Measurements from ENCODE around the gene WSCD2.

WSCD2 gene

DNA sequence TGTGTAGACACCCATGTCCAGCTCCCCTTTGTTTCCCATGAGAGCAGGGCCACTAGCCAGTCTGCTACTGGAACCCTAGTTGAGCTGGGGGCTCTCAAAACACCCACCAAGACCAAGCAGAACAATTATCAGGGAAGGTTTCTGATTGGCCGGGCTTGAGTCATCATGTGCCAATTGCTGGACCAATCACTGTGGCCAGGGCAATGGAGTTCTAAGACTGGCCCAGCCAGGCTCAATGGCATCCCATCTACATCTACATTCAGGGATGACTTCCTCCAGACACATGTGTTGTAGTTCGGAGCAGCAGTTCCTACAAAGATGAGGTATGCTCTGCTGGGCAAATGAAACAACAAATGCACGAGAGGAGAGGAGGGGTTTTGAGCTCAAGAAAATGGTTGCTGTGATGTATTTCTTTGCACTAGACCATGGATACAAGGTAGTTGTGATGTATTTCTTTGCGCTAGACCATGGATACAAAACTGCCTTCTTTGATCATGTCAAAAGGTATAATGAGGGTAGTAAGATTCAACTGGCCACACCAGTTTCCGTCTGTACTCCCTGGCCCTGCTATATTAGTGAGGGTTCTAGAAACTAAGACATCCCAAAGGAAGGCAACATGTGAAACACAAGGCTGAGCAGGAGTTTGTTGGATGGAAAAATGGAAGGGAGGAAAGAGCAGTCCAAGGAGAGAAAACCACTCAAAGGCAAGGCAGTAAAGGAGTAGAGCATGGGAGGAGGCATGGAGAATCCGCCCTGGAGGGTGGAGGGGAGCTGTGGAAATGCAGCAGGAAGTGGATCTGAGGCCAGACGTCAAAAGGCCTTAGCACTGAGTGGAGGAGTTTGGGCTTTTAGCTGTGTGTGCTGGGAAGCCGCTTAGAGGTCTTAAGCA lies 8.9 kb upstream of the WSCD2 start:
- TF ChIP-seq, protein P1, sequence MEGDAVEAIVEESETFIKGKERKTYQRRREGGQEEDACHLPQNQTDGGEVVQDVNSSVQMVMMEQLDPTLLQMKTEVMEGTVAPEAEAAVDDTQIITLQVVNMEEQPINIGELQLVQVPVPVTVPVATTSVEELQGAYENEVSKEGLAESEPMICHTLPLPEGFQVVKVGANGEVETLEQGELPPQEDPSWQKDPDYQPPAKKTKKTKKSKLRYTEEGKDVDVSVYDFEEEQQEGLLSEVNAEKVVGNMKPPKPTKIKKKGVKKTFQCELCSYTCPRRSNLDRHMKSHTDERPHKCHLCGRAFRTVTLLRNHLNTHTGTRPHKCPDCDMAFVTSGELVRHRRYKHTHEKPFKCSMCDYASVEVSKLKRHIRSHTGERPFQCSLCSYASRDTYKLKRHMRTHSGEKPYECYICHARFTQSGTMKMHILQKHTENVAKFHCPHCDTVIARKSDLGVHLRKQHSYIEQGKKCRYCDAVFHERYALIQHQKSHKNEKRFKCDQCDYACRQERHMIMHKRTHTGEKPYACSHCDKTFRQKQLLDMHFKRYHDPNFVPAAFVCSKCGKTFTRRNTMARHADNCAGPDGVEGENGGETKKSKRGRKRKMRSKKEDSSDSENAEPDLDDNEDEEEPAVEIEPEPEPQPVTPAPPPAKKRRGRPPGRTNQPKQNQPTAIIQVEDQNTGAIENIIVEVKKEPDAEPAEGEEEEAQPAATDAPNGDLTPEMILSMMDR (conservative IDR thresholded peaks at IDR 0.05; ENCODE audit: low read depth, low read length) = no peak
- no peak for DNase-seq (ENCODE audit: low read depth)

DNA sequence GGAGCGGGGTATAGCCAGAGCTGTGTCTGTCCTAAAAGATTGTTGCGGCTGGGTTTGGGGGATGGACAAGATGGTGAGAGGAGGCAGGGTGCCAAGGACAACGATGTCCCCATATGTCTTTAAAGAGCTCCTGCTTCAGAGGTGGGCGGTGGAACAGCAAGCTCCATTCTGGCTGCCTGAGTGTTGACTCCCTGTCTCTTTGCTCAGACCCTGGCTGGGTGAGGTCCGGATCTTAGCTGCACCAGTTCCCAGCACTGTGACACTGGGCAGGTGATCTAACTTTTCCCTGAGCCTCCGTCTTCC lies 8.3 kb upstream of the WSCD2 start:
- no peak overlapping the region for H3K4me3 ChIP-seq (ENCODE audit: low read depth, low read length)
- TF ChIP-seq, protein P1 (conservative IDR thresholded peaks at IDR 0.05; ENCODE audit: low read depth, low read length) = no peak
- DNase-seq (ENCODE audit: low read depth) = no peak

More for the DNA sequence above, 8.9 kb upstream of the WSCD2 start:
- H3K4me3 ChIP-seq (ENCODE audit: low read depth, low read length) = no peak overlapping the region

DNA sequence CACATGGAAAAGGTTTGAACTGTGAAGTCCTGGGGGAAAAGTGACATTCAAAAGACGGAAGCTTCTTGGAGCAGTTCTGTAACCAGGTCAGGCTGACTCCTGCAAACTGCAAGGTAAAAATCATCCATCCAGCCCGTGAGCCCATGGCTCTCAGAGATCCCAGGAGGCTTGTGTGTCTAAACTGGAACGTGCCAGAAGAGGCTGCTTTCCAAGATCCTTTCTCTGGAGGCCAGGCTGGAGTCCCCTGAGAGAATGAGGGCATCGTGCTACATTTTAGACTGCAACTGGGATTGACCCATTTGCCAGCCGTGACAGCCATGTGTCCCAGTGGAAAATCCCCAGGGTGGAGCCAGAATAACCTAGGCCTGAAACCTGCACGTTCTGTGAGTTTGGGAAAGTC lies 7.8 kb upstream of the WSCD2 start:
- DNase-seq (ENCODE audit: low read depth) = no peak
- TF ChIP-seq, protein P1 (conservative IDR thresholded peaks at IDR 0.05; ENCODE audit: low read depth, low read length) = no peak
- no peak overlapping the region for H3K4me3 ChIP-seq (ENCODE audit: low read depth, low read length)

- DNase-seq (ENCODE audit: low read depth) = no peak
- no peak overlapping the region for H3K4me3 ChIP-seq (ENCODE audit: low read depth, low read length)
- TF ChIP-seq, protein P1 (conservative IDR thresholded peaks at IDR 0.05; ENCODE audit: low read depth, low read length) = no peak
These were observed 7.2 kb upstream of the WSCD2 start for GRCh38 chr12:108121728-108122471.

- H3K4me3 ChIP-seq (ENCODE audit: low read depth, low read length) = no peak overlapping the region
- no peak for DNase-seq (ENCODE audit: low read depth)
- TF ChIP-seq, protein P1 (conservative IDR thresholded peaks at IDR 0.05; ENCODE audit: low read depth, low read length) = no peak
These were observed 6.4 kb upstream of the WSCD2 start for GRCh38 chr12:108122644-108123043.

- no peak for DNase-seq (ENCODE audit: low read depth)
- no peak overlapping the region for H3K4me3 ChIP-seq (ENCODE audit: low read depth, low read length)
- TF ChIP-seq, protein P1 (conservative IDR thresholded peaks at IDR 0.05; ENCODE audit: low read depth, low read length) = no peak
These were observed 5.7 kb upstream of the WSCD2 start for GRCh38 chr12:108123402-108123801.

Measured in choroid plexus epithelial cell (primary cell).